Type B pancreatic cell (in vitro differentiated cells): ENCODE measurements around the gene CORO2A. TPM values are rescaled to one million over a fixed set of nuclear protein-coding genes. Genes with fewer than 3 reads are reported as not detected.

ENCODE experiments used
- DNase-seq: peaks from one replicate; pipeline ENCODE4 v3.0.0; 2021; ENCODE audit warnings: mixed read lengths; ENCODE audit not compliant: unreplicated experiment; ENCODE audit errors: extremely low spot score
- H3K27ac Mint-ChIP-seq: 2 replicates; pipeline ENCODE4 v1.8.0; 2021; ENCODE audit warnings: mild to moderate bottlenecking, mixed read lengths
- H3K27me3 Mint-ChIP-seq: 2 replicates; pipeline ENCODE4 v1.8.0; 2021; ENCODE audit warnings: mixed read lengths
- H3K36me3 Mint-ChIP-seq: 2 replicates; pipeline ENCODE4 v1.8.0; 2021; ENCODE audit warnings: mixed read lengths
- H3K4me1 Mint-ChIP-seq: one replicate; pipeline ENCODE4 v1.8.0; 2021; ENCODE audit warnings: mixed read lengths; ENCODE audit not compliant: unreplicated experiment
- H3K4me3 Mint-ChIP-seq: 2 replicates; pipeline ENCODE4 v1.8.0; 2021; ENCODE audit warnings: mild to moderate bottlenecking, mixed read lengths
- H3K9me3 Mint-ChIP-seq: 2 replicates; pipeline ENCODE4 v1.8.0; 2021; ENCODE audit warnings: mixed read lengths
- CTCF ChIP-seq: fragments of 200-600 bp; sonication (generic); conservative IDR thresholded peaks from 2 replicates; pipeline ENCODE4 v1.5.0; 2021; ENCODE audit warnings: antibody characterized with exemption, mild to moderate bottlenecking
- total RNA-seq: library from RNA; stranded (reverse); gene quantifications from 2 replicates; pipeline ENCODE4 v1.2.1, GENCODE V29; 2021; ENCODE audit warnings: low replicate concordance

Gene CORO2A
- total RNA-seq, 1 donor from 2014 or later = 9.9 TPM

- no peak for TF ChIP-seq CTCF
- H3K27ac Mint-ChIP-seq = peak overlapping the region; percentile 51
- no peak overlapping the region for H3K4me3 Mint-ChIP-seq
- H3K9me3 Mint-ChIP-seq = no peaks in the 10 kb centered on the region
- H3K36me3 Mint-ChIP-seq = no peaks in the 10 kb centered on the region
- H3K27me3 Mint-ChIP-seq = no peaks in the 10 kb centered on the region
- DNase-seq = no peak
- H3K4me1 Mint-ChIP-seq = peaks cover 51% of the 10 kb centered on the region
These were observed 21.1 kb downstream of the CORO2A start for GRCh38 chr9:98171176-98171925.

DNA sequence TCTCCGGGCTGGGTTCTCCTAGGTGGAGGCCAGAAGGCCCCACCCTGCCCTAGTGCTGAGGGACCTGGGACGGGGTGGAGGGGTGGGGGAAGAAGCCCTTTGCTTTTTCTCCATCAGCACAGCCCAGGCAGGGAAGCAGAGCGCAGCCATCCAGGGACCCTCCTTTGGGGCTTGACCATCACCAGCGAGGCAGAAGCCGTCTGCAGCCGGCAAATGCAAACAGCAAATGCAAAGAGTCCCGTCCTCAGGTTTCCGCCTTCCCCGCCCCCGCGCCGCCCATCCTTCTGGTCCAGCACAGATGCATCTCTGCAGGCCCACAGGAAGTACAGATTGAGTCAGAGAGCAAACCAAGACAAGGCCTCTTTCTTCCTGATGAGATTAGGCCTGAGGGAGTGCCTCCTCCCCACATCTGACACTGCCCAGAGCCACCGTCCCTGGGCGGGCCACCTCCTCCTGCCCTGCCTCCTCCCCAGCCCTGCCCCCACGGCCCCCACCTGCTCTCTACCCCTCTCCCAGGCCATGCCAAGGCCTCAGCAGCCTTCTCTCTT is 23.4 kb downstream of the CORO2A start:
- Mint-ChIP-seq H3K9me3 (no peaks in the 10 kb centered on the region), H3K4me1 (peaks cover 41% of the 10 kb centered on the region), H3K4me3 (no peak overlapping the region), H3K27ac (peak overlapping the region; percentile 61), H3K27me3 (no peaks in the 10 kb centered on the region), H3K36me3 (no peaks in the 10 kb centered on the region)
- DNase-seq = no peak
- TF ChIP-seq CTCF = no peak

- H3K27me3 Mint-ChIP-seq = no peaks in the 10 kb centered on the region
- H3K4me1 Mint-ChIP-seq = peaks cover 37% of the 10 kb centered on the region
- DNase-seq = no peak
- no peaks in the 10 kb centered on the region for H3K9me3 Mint-ChIP-seq
- H3K4me3 Mint-ChIP-seq = no peak overlapping the region
- no peaks in the 10 kb centered on the region for H3K36me3 Mint-ChIP-seq
- H3K27ac Mint-ChIP-seq = no peak overlapping the region
- no peak for TF ChIP-seq CTCF
These were observed 24.2 kb downstream of the CORO2A start for GRCh38 chr9:98168153-98168780.

GRCh38 chr9:98164912-98165311 is 27.5 kb downstream of the CORO2A start:
- Mint-ChIP-seq H3K9me3 (no peaks in the 10 kb centered on the region), H3K27ac (no peak overlapping the region), H3K36me3 (no peaks in the 10 kb centered on the region), H3K27me3 (no peaks in the 10 kb centered on the region), H3K4me3 (no peak overlapping the region), H3K4me1 (peaks cover 20% of the 10 kb centered on the region)
- DNase-seq = no peak
- no peak for TF ChIP-seq CTCF

- Mint-ChIP-seq H3K4me3 (no peak overlapping the region), H3K9me3 (no peaks in the 10 kb centered on the region), H3K27me3 (no peaks in the 10 kb centered on the region), H3K27ac (peak overlapping the region; percentile 45), H3K4me1 (peaks cover 10% of the 10 kb centered on the region), H3K36me3 (no peaks in the 10 kb centered on the region)
- no peak for TF ChIP-seq CTCF
- DNase-seq = no peak
These were observed 29.8 kb downstream of the CORO2A start for GRCh38 chr9:98162613-98163012.
